HG02884 (cell line): Measurements from ENCODE around the gene HDAC11.
"Not testable (repeated sequence)": the region's sequence is repeated elsewhere in the genome, so short reads cannot be mapped to it uniquely, and the experiment has no call there.

Experiments used
- ATAC-seq: cut with Tn5 transposase; IDR thresholded peaks from one replicate; pipeline ENCODE4 v1.9.1; 2021; ENCODE audit warnings: mild to moderate bottlenecking, moderate library complexity; ENCODE audit not compliant: unreplicated experiment

The HDAC11 gene

GRCh38 chr3:13521749-13522148, 41.6 kb downstream of the HDAC11 start:
- not testable (repeated sequence) for ATAC-seq

GRCh38 chr3:13522236-13522635, 42.1 kb downstream of the HDAC11 start:
- no peak for ATAC-seq

- ATAC-seq: no peak
Measured at GRCh38 chr3:13524979-13525669, 45.0 kb downstream of the HDAC11 start.

GRCh38 chr3:13525827-13526625, 45.9 kb downstream of the HDAC11 start:
- ATAC-seq: no peak

GRCh38 chr3:13526626-13526949, 46.5 kb downstream of the HDAC11 start:
- no peak for ATAC-seq

GRCh38 chr3:13528217-13528867, 48.2 kb downstream of the HDAC11 start:
- ATAC-seq: no peak

GRCh38 chr3:13529196-13530112, 49.3 kb downstream of the HDAC11 start:
- ATAC-seq: no peak

- no peak for ATAC-seq
Measured at GRCh38 chr3:13530241-13531009, 50.3 kb downstream of the HDAC11 start.

- ATAC-seq: no peak
Measured at GRCh38 chr3:13532085-13532484, 52.0 kb downstream of the HDAC11 start.

- no peak for ATAC-seq
Measured at GRCh38 chr3:13532631-13533030, 52.5 kb downstream of the HDAC11 start.

- no peak for ATAC-seq
Measured at GRCh38 chr3:13533885-13534301, 53.8 kb downstream of the HDAC11 start.

- ATAC-seq: no peak
Measured at GRCh38 chr3:13535526-13535875, 55.4 kb downstream of the HDAC11 start.

GRCh38 chr3:13535905-13536304, 55.8 kb downstream of the HDAC11 start:
- no peak for ATAC-seq

GRCh38 chr3:13536432-13536831, 56.3 kb downstream of the HDAC11 start:
- ATAC-seq: no peak

GRCh38 chr3:13536832-13537231, 56.7 kb downstream of the HDAC11 start:
- no peak for ATAC-seq

- ATAC-seq: no peak
Measured at GRCh38 chr3:13537244-13537908, 57.3 kb downstream of the HDAC11 start.

- ATAC-seq: no peak
Measured at GRCh38 chr3:13537909-13538296, 57.8 kb downstream of the HDAC11 start.

GRCh38 chr3:13538520-13539291, 58.6 kb downstream of the HDAC11 start:
- no peak for ATAC-seq

GRCh38 chr3:13539292-13539638, 59.2 kb downstream of the HDAC11 start:
- no peak for ATAC-seq
